ENCODE results near the gene CRCP.
"Not testable (repeated sequence)": the region's sequence is repeated elsewhere in the genome, so short reads cannot be mapped to it uniquely, and the experiment has no call there.

The CRCP gene

DNA sequence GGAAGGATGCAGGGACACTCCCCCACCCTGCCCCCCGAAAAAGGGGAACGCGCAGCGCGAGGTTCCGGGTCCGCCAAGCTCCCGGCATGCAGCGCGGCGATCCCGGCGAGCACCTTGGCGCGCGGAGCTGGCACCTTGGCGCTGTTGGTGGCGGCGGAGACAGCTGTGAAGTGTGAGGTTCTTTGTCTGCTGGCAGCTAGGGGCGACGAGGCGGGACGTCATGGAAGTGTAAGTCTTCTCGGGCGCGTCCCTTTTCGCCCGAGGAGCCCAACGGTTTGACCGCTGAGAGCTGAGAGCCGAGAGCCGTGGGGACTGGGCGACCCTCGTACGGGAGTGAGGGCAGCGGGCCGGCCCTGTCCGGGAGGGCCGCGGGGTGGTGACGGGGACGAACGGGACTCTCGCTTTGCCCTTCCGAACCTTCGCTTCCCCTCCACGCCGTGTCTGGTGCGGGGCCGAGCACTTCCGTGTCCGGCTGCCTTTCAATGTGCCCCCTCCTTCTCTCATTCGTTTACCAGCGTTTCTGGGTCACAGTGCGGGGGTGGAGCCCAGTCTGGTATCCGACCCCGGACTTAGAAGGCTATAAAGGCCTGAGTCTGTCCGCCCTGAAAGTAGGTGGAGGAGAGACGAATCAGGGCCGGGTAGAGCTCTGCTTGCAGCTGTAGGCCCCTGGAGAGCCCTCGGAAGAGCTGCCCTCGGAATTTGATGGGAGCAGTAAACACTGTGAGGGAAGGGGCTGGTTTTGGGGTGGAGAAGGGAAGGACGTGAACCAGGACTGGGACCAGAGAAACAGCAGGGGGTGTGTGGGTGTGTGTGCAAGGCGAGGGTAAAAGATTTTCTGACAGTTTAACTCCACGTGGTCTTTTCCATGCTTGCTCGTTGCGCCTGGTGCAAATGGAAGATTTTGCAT, at the start of gene CRCP:
CRCP (plus strand) TSS at position 105 of the 907 bp plus-strand sequence; CDS start at position 221, 116 bp downstream.
- DNase-seq = peak; percentile 78

DNA sequence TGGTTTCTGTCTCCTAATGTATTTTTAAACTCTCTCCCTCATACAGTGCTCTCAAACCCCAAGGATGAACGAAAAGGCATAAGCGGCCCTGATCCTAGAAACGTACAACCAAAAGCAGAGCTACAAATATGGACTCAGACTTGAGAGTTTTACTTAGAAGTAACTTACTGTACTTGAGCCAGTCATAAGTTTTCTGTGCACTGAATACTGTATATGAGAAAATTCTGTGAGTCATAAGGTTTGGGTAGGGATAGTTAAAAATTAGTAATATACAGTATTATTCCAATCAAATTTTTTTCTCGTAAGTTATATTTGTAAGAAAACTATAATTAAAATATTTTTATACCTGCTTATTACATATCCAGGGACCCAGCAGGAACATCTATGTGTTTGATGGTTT, 44.9 kb upstream of the CRCP start:
- no peak for DNase-seq

- no peak for DNase-seq
Measured at GRCh38 chr7:66070222-66070621, 44.4 kb upstream of the CRCP start.

GRCh38 chr7:66072208-66072607, 42.4 kb upstream of the CRCP start:
- DNase-seq = not testable (repeated sequence)

GRCh38 chr7:66075590-66076461, 38.8 kb upstream of the CRCP start, which contains the start of gene ASL:
TSS of gene ASL (plus strand) at chr7:66075819. CDS start at chr7:66076082, 263 bp downstream.
- peak; percentile 74 to 78 for DNase-seq

DNA sequence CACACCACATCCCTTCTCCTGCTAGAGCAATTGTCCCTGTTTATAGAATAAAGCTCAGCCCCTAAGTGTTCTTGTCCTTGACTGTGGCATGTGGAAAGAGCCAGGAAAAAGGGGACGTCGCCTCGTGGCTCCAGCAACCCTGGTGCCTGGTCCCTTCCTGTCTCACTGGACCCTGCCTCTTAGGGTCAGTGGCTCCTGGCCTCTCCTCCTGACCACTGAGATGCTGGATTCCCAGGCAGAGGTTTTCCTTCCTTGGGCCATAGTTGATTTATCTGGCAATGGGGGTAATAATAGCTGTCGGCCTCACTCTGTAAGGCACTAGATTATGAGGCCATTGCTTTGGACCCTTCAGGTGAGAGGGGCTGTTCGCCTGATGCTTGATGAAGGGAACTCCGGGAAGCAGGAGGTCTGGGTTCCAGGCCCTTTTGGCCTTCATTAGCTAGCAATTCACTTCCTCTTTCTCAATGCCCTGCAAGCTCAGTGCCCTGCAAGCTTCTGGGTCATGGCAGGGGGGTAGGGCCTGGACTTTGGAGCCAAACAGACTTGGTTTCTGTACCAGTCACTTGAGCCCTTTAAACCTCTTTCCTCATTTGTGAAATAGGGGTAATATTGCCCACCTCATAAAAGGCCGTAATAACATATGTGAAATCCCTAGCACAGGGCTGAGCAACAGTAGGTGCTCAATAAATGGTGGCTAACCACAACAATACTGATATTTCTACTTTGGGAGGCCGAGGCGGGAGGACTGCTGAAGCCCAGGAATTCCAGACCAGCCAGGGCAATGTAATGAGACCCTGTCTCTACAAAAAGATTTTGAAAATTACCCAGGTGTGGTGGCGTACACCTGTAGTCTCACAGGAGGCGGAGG, 38.0 kb upstream of the CRCP start:
- DNase-seq = no peak

- DNase-seq = no peak
Measured at GRCh38 chr7:66078067-66078466, 36.6 kb upstream of the CRCP start.

DNA sequence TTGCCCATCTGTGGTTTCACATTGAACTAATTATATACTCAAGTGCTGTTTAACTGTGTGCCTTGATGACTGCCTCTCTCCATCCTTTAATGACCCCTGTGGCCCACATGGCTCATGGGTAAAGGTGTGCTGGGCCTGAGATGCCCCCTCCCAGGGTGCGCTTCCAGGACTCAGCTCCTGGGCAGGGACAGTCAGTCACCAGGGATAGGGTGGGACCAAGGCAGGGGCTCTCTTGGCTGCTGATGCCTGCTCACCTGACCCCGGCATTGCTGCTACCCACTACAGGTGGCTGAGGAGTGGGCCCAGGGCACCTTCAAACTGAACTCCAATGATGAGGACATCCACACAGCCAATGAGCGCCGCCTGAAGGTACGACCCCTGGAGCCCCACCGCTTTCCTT, 32.6 kb upstream of the CRCP start:
- no peak for DNase-seq

- DNase-seq = no peak
Measured at GRCh38 chr7:66082886-66083415, 31.7 kb upstream of the CRCP start.

- no peak for DNase-seq
Measured at GRCh38 chr7:66083677-66084076, 31.0 kb upstream of the CRCP start.

DNA sequence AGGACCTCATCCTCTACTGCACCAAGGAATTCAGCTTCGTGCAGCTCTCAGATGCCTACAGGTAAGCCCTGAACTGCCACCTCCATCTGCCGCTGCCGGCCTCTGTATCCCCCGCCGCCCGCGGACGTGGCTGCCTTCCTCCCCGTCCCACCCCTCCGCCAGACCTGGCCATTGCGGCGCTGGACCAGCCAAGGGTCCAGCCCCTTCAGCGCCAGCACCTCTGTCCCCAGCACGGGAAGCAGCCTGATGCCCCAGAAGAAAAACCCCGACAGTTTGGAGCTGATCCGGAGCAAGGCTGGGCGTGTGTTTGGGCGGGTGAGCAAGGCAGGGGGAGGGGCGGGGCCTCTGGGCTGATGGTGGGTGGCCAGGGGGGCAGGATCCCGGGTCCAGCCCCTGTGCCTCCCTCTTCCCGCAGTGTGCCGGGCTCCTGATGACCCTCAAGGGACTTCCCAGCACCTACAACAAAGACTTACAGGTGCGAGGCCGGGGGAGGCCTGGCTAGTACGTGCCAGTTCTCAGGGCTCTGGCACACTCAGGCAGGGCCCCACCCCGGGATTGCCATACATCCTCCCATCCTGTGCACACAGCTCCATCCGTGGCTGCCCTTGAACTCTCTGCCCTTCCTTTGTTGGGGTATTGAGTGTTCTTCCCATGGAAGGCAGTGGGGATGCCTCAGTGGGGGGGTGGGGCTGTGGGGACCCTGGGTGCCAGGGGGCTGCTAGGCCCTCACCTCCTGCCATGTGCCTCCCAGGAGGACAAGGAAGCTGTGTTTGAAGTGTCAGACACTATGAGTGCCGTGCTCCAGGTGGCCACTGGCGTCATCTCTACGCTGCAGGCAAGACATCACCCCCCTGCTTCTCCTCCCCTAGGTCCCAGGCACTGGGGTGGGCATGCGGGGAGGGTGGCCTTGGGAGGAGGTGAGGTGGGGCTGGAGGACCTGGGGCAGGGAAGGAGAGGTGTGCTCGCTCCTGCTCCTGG, 25.5 kb upstream of the CRCP start:
- no peak for DNase-seq

GRCh38 chr7:66092654-66093053, 22.0 kb upstream of the CRCP start:
- DNase-seq = no peak

DNA sequence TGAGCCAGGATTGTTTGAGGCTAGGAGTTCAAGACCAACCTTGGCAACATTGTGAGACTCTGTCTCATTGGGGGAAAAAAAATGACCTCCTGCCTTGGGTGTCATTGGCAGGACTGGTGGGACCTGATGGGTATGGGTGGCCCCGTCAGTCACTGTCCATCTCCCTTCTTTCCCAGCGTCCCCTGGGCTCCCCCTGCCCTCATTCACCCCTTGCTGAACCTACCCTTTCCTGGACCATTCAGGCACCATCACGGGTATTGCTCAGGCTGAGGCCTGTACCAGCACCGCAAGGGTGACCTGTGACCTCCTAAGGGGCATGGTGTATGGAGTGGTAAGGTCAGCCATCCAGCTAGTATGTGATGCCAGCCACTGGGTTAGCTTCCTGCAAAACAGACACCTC, 19.6 kb upstream of the CRCP start:
- DNase-seq = no peak

DNA sequence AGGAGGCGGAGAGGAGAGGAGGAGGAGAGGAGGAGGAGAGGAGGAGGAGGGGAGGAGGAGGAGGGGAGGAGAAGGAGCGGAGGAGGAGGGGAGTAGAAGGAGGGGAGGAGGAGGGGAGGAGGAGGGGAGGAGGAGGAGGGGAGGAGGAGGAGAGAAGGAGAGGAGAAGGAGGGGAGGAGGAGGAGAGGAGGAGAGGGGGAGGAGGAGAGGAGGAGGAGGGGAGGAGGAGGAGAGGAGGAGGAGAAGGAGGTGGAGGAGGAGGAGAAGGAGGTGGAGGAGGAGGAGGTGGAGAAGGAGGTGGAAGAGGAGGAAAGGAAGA, 15.5 kb upstream of the CRCP start:
- no peak for DNase-seq

DNA sequence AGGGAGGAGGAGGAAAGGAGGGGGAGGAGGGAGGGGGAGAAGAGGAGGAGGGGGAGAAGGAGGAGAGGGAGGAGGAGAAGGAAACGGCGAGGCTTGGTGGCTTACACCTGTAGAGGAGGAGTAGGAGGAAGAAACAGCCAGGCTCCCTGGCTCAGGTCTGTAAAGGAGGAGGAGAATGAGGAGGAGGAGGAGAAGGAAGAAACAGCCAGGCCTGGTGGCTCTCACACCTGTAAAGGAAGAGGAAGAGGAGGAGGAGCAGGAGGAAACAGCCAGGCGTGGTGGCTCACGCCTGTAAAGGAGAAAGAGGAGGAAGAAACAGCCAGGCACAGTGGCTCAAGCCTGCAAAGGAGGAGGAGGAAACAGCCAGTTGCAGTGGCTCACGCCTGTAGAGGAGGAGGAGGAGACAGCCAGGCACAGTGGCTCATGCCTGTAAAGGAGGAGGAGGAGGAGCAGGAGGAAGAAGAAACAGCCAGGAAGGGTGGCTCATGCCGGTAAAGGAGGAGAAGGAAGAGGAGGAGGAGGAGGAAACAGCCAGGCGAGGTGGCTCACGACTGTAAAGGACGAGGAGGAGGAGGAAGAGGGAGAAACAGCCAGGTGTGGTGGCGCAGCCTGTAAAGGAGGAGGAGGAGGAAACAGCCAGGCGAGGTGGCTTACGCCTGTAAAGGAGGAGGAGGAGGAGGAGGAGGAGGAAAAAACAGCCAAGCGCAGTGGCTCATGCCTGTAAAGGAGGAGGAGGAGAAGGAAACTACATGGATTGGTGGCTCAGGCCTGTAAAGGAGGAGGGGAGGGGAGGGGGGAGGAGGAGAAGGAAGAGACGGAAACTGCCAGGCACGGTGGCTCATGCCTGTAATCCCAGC, 14.9 kb upstream of the CRCP start:
- peak; percentile 2 to 6 for DNase-seq

GRCh38 chr7:66100408-66101050, 14.1 kb upstream of the CRCP start:
- DNase-seq = no peak

DNA sequence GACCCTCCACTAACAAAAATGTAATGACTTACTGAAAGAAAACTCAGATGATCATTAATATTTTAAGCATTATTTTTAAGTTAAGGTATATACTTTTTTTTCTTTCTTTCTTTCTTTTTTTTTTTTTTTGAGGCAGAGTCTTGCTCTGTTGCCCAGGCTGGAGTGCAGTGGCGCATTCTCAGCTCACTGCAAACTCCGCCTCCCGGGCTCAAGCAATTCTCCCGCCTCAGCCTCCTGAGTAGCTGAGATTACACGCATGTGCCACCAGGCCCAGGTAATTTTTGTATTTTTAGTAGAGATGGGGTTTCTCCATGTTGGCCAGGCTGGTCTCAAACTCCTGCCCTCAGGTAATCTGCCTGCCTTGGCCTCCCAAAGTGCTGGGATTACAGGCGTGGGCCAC, 12.5 kb upstream of the CRCP start:
- DNase-seq = not testable (repeated sequence)

DNA sequence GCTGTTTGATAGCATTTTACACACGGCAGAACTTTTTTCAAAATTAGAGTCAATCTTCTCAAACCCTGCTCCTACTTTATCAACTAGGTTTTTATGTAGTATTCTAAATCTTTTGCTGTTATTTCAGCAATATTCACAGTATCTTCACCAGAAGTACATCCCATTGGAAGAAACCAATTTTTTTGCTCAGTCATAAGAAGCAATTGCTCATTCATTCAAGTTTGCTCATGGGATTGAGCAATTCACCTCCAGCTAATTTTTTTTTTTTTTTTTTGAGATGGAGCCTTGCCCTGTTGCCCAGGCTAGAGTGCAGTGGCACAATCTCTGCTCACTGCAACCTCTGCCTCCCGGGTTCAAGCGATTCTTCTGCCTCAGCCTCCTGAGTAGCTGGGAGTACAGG, 10.7 kb upstream of the CRCP start:
- DNase-seq = not testable (repeated sequence)

- no peak for DNase-seq
Measured at GRCh38 chr7:66105263-66105748, 9.3 kb upstream of the CRCP start.

- not testable (repeated sequence) for DNase-seq
Measured at GRCh38 chr7:66108410-66108809, 6.2 kb upstream of the CRCP start.
